HCT116 (cell line): ENCODE data around the gene BICD1. TPM values are rescaled to one million over a fixed set of nuclear protein-coding genes. Genes with fewer than 3 reads are reported as not detected.

Source experiments
- ATAC-seq: fragments of 200-7000 bp; cut with Tn5 transposase; 2 replicates; pipeline ENCODE4 v1.9.1; 2020; ENCODE audit warnings: mild to moderate bottlenecking, moderate library complexity
- BruUV-seq: library from RNA; stranded (reverse); fragments of 400-500 nt; replicated peaks from 2 replicates; lab custom pipeline; 2021; lab: Mats Ljungman, UMichigan
- CTCF ChIA-PET: fragments of 300-600 bp; sonication (Branson Sonifier 250); formaldehyde crosslinking; loops from one replicate; lab custom pipeline; 2021; ENCODE audit warnings: antibody characterized with exemption; lab: Charles Lee
- POLR2A ChIA-PET: fragments of 300-600, 350-600 bp; sonication (Branson Sonifier 250); formaldehyde crosslinking; loops from one replicate; lab custom pipeline; 2021; ENCODE audit warnings: antibody characterized with exemption; lab: Charles Lee
- RAD21 ChIA-PET, 2 experiments: fragments of 300-600 bp; sonication (Branson Sonifier 250); formaldehyde crosslinking; loops; one replicate each; lab custom pipeline; 2023; ENCODE audit warnings: low total read pairs in 2 of 2; ENCODE audit not compliant: uncharacterized antibody in 2 of 2, unreplicated experiment in 2 of 2, low non-redundant PET in 1 of 2; lab: Charles Lee
- DNase-seq: peaks from one replicate; pipeline ENCODE4 v3.0.0-alpha.2; 2010; ENCODE audit warnings: low read depth, low spot score
- H2AFZ ChIP-seq: fragments of 200-600 bp; shearing (Covaris generic), sonication (generic); 2 replicates; pipeline ENCODE4 v1.6.1; 2017; ENCODE audit warnings: low read depth, mixed run types, mixed read lengths, antibody characterized with exemption, low read length; ENCODE audit not compliant: poor library complexity, severe bottlenecking
- H3K27ac ChIP-seq: 2 replicates; pipeline ENCODE4 v1.5.1; 2012; ENCODE audit warnings: low read depth, low read length
- H3K27me3 ChIP-seq: fragments of 200-600 bp; sonication (generic); 2 replicates; pipeline ENCODE4 v1.6.1; 2016; ENCODE audit warnings: mixed run types, low read length, mixed read lengths; ENCODE audit not compliant: insufficient read depth
- H3K36me3 ChIP-seq, 2 experiments: fragments of 200-500 bp in 1 of 2; fragments of 200-600 bp in 1 of 2; sonication (Bioruptor generic) in 1 of 2; sonication (generic) in 1 of 2; 2 replicates each; pipeline versions ENCODE4 v1.5.1 to v1.6.1; 2014 to 2016; ENCODE audit warnings: low read length in 2 of 2, inconsistent platforms in 1 of 2, mixed read lengths in 1 of 2, mixed run types in 1 of 2; ENCODE audit not compliant: insufficient read depth in 2 of 2, control insufficient read depth in 1 of 2
- H3K4me1 ChIP-seq, 2 experiments: fragments of 200-600 bp in 1 of 2; sonication (generic) in 1 of 2; 2 replicates each; pipeline versions ENCODE4 v1.5.1 to v1.6.1; 2012 to 2017; ENCODE audit warnings: low read length in 2 of 2, inconsistent platforms in 1 of 2, mild to moderate bottlenecking in 1 of 2, mixed read lengths in 1 of 2, mixed run types in 1 of 2, moderate library complexity in 1 of 2; ENCODE audit not compliant: insufficient read depth in 2 of 2, control insufficient read depth in 1 of 2
- H3K4me2 ChIP-seq: fragments of 200-600 bp; sonication (generic); 2 replicates; pipeline ENCODE4 v1.6.1; 2017; ENCODE audit warnings: mixed run types, low read length, mixed read lengths
- H3K4me3 ChIP-seq, 2 experiments: fragments of 200-600 bp in 1 of 2; sonication (generic) in 1 of 2; replicated peaks in 1 of 2; 2 replicates each; pipeline ENCODE4 v1.5.1; 2011 to 2016; ENCODE audit warnings: low read length in 2 of 2, control low read depth in 1 of 2, low read depth in 1 of 2, mild to moderate bottlenecking in 1 of 2, mixed read lengths in 1 of 2, mixed run types in 1 of 2
- H3K79me2 ChIP-seq: fragments of 200-600 bp; sonication (generic); 2 replicates; pipeline ENCODE4 v1.6.1; 2017; ENCODE audit warnings: mild to moderate bottlenecking, mixed run types, low read length, moderate library complexity, mixed read lengths; ENCODE audit not compliant: insufficient read depth
- H3K9ac ChIP-seq: fragments of 200-600 bp; sonication (generic); 2 replicates; pipeline ENCODE4 v1.6.1; 2016; ENCODE audit warnings: low read length, mixed read lengths
- H3K9me2 ChIP-seq: fragments of 200-600 bp; sonication (generic), shearing (Covaris generic); 2 replicates; pipeline ENCODE4 v1.6.1; 2017; ENCODE audit warnings: mixed run types, mild to moderate bottlenecking, moderate library complexity; ENCODE audit not compliant: insufficient read depth
- H3K9me3 ChIP-seq, 2 experiments: fragments of 200-500 bp in 1 of 2; fragments of 200-600 bp in 1 of 2; sonication (Bioruptor generic) in 1 of 2; sonication (generic) in 1 of 2; 2 replicates each; pipeline ENCODE4 v1.6.1; 2014 to 2017; ENCODE audit warnings: low read length in 2 of 2, mixed read lengths in 2 of 2, inconsistent platforms in 1 of 2, low read depth in 1 of 2, mild to moderate bottlenecking in 1 of 2, mixed run types in 1 of 2, moderate library complexity in 1 of 2; ENCODE audit not compliant: control insufficient read depth in 1 of 2, insufficient read depth in 1 of 2
- H4K20me1 ChIP-seq: fragments of 200-600 bp; sonication (generic), shearing (Covaris generic); 2 replicates; pipeline ENCODE4 v1.6.1; 2017; ENCODE audit warnings: mixed run types, mild to moderate bottlenecking, moderate library complexity; ENCODE audit not compliant: insufficient read depth
- CBX3 ChIP-seq: IDR thresholded peaks from 2 replicates; pipeline ENCODE4 v1.6.1; 2012; ENCODE audit warnings: low read depth
- ELF1 ChIP-seq: IDR thresholded peaks from 2 replicates; pipeline ENCODE4 v1.6.1; 2012; ENCODE audit warnings: low read depth, borderline replicate concordance
- FOSL1 ChIP-seq: IDR thresholded peaks from 2 replicates; pipeline ENCODE4 v1.6.1; 2012; ENCODE audit warnings: low read depth
- JUND ChIP-seq: IDR thresholded peaks from 2 replicates; pipeline ENCODE4 v1.6.1; 2012
- MAX ChIP-seq: IDR thresholded peaks from 2 replicates; pipeline ENCODE4 v1.6.1; 2012
- POLR2A ChIP-seq: IDR thresholded peaks from 2 replicates; pipeline ENCODE4 v1.7.0; 2011; ENCODE audit warnings: borderline replicate concordance; ENCODE audit not compliant: insufficient read depth, insufficient read length; ENCODE audit errors: extremely low read depth
- POLR2AphosphoS5 ChIP-seq: IDR thresholded peaks from 2 replicates; pipeline ENCODE4 v1.6.1; 2011; ENCODE audit warnings: mild to moderate bottlenecking, low read depth, low read length, moderate library complexity
- SP1 ChIP-seq: IDR thresholded peaks from 2 replicates; pipeline ENCODE4 v1.6.1; 2012; ENCODE audit warnings: low read depth
- TCF7L2 ChIP-seq: IDR thresholded peaks from 2 replicates; pipeline ENCODE4 v1.7.0; 2011; ENCODE audit warnings: borderline replicate concordance, inconsistent platforms; ENCODE audit not compliant: insufficient read depth, insufficient read length; ENCODE audit errors: extremely low read depth
- YY1 ChIP-seq: IDR thresholded peaks from 2 replicates; pipeline ENCODE4 v1.6.1; 2011; ENCODE audit warnings: low read length, low read depth, moderate library complexity, mild to moderate bottlenecking; ENCODE audit not compliant: insufficient replicate concordance; ENCODE audit errors: extremely low read depth
- intact Hi-C: fragments of 100-400 bp; cut with micrococcal nuclease; formaldehyde crosslinking; loops from 2 replicates; pipeline ENCODE4 v1.10.0; 2022
- total RNA-seq: library from RNA; stranded (reverse); gene quantifications from one replicate; pipeline ENCODE4 v1.2.1, GENCODE V29; 2021; ENCODE audit not compliant: unreplicated experiment
- TF ChIP-seq, protein P1 (sequence below): IDR thresholded peaks from 2 replicates; pipeline ENCODE4 v1.6.1; 2012; ENCODE audit warnings: low read depth
- TF ChIP-seq, protein P2 (sequence below), 3 experiments: fragments of 200-600 bp in 1 of 3; sonication (generic) in 1 of 3; IDR thresholded peaks in 2 of 3; conservative IDR thresholded peaks in 1 of 3; 2 replicates each; pipeline ENCODE4 v1.5.1; 2012 to 2017; ENCODE audit warnings: low read depth in 2 of 3, low read length in 2 of 3, antibody characterized with exemption in 1 of 3, borderline replicate concordance in 1 of 3, control low read depth in 1 of 3, mild to moderate bottlenecking in 1 of 3, mixed read lengths in 1 of 3, mixed run types in 1 of 3, moderate library complexity in 1 of 3; ENCODE audit not compliant: insufficient read depth in 1 of 3

BICD1 gene
- total RNA-seq, 1 experiment from 2014 or later, result 32.5 TPM

- DNase-seq (no peak), ATAC-seq (no peak)
- H3K79me2 ChIP-seq, result peaks cover 19% of the 10 kb centered on the region
- H3K4me1 ChIP-seq, result peaks cover 3 to 6% of the 10 kb centered on the region in 2 experiments
- no peaks in the 10 kb centered on the region for H3K36me3 ChIP-seq
- BruUV-seq, result no TSS peak
- no peaks in the 10 kb centered on the region for H3K27me3 ChIP-seq
- H3K9me2 ChIP-seq, result no peaks in the 10 kb centered on the region
- H2AFZ ChIP-seq, result no peak overlapping the region
- intact Hi-C loops, result no loop called here
- POLR2A ChIA-PET, result no interaction called here
- CTCF ChIA-PET, result no interaction called here
- TF ChIP-seq TCF7L2 (no peak), SP1 (no peak), FOSL1 (no peak), JUND (no peak)
- TF ChIP-seq, protein P1, sequence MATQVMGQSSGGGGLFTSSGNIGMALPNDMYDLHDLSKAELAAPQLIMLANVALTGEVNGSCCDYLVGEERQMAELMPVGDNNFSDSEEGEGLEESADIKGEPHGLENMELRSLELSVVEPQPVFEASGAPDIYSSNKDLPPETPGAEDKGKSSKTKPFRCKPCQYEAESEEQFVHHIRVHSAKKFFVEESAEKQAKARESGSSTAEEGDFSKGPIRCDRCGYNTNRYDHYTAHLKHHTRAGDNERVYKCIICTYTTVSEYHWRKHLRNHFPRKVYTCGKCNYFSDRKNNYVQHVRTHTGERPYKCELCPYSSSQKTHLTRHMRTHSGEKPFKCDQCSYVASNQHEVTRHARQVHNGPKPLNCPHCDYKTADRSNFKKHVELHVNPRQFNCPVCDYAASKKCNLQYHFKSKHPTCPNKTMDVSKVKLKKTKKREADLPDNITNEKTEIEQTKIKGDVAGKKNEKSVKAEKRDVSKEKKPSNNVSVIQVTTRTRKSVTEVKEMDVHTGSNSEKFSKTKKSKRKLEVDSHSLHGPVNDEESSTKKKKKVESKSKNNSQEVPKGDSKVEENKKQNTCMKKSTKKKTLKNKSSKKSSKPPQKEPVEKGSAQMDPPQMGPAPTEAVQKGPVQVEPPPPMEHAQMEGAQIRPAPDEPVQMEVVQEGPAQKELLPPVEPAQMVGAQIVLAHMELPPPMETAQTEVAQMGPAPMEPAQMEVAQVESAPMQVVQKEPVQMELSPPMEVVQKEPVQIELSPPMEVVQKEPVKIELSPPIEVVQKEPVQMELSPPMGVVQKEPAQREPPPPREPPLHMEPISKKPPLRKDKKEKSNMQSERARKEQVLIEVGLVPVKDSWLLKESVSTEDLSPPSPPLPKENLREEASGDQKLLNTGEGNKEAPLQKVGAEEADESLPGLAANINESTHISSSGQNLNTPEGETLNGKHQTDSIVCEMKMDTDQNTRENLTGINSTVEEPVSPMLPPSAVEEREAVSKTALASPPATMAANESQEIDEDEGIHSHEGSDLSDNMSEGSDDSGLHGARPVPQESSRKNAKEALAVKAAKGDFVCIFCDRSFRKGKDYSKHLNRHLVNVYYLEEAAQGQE, result no peak
- no peak overlapping the region for H3K4me3 ChIP-seq
- H3K27ac ChIP-seq, result no peak overlapping the region
- no peaks in the 10 kb centered on the region for H3K9me3 ChIP-seq
- H3K9ac ChIP-seq, result no peak overlapping the region
- RAD21 ChIA-PET, result interaction anchor here in 1 of 2 experiments (0.6 kb wide), 1 partner anchor 129 kb away, joined by 3 read pairs; no protein-coding TSS in a partner anchor
- no peak overlapping the region for H3K4me2 ChIP-seq
- no peaks in the 10 kb centered on the region for H4K20me1 ChIP-seq
Measured at GRCh38 chr12:32407795-32408194, 301.1 kb downstream of the BICD1 start.

DNA sequence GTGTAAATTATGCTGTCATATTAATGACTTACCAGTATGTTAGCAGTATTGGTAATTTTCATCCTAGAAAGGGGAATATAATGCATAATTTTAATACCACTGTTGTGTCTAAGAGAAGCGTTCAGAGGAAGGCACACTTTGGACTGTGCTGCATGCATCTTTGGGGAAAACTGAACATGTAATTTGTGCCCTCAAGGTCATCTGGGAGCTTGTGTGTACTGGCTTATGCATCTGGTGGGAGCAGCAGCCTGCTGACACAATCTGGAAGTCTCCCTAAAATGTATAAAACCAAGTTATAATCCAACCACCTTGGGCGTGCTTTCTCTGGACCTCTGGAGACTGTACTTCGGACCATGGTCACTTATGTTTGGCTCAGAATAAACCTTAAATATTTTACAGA is 306.8 kb downstream of the BICD1 start:
- H2AFZ ChIP-seq, result no peak overlapping the region
- intact Hi-C loops, result no loop called here
- H3K79me2 ChIP-seq, result peaks cover 11% of the 10 kb centered on the region
- H3K27me3 ChIP-seq, result no peaks in the 10 kb centered on the region
- H3K9me3 ChIP-seq, result no peaks in the 10 kb centered on the region
- no TSS peak for BruUV-seq
- H3K36me3 ChIP-seq, result no peaks in the 10 kb centered on the region
- H3K4me1 ChIP-seq, result no peaks in the 10 kb centered on the region
- H3K27ac ChIP-seq, result no peak overlapping the region
- CTCF ChIA-PET, result no interaction called here
- no peak for ATAC-seq
- no peaks in the 10 kb centered on the region for H4K20me1 ChIP-seq
- TF ChIP-seq, protein P2, sequence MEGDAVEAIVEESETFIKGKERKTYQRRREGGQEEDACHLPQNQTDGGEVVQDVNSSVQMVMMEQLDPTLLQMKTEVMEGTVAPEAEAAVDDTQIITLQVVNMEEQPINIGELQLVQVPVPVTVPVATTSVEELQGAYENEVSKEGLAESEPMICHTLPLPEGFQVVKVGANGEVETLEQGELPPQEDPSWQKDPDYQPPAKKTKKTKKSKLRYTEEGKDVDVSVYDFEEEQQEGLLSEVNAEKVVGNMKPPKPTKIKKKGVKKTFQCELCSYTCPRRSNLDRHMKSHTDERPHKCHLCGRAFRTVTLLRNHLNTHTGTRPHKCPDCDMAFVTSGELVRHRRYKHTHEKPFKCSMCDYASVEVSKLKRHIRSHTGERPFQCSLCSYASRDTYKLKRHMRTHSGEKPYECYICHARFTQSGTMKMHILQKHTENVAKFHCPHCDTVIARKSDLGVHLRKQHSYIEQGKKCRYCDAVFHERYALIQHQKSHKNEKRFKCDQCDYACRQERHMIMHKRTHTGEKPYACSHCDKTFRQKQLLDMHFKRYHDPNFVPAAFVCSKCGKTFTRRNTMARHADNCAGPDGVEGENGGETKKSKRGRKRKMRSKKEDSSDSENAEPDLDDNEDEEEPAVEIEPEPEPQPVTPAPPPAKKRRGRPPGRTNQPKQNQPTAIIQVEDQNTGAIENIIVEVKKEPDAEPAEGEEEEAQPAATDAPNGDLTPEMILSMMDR (IDR thresholded peaks at IDR 0.05 in 2 of 3, conservative IDR thresholded peaks at IDR 0.05 in 1 of 3; ENCODE audit: borderline replicate concordance in 1 of 3, insufficient read depth in 1 of 3, low read depth in 2 of 3, low read length in 2 of 3), result no peak
- TF ChIP-seq ELF1 (no peak), MAX (no peak), TCF7L2 (no peak), POLR2A (no peak), CBX3 (no peak), JUND (no peak), YY1 (no peak), SP1 (no peak), POLR2AphosphoS5 (no peak)
- H3K4me2 ChIP-seq, result no peak overlapping the region
- RAD21 ChIA-PET, result no interaction called here
- DNase-seq, result no peak
- no peak overlapping the region for H3K9ac ChIP-seq
- no peaks in the 10 kb centered on the region for H3K9me2 ChIP-seq
- POLR2A ChIA-PET, result no interaction called here
- no peak overlapping the region for H3K4me3 ChIP-seq
